HCT116 (cell line): ENCODE measurements around the gene MYH6. TPM values are rescaled to one million over a fixed set of nuclear protein-coding genes. Genes with fewer than 3 reads are reported as not detected.

Source experiments
- ATAC-seq: fragments of 200-7000 bp; cut with Tn5 transposase; 2 replicates; pipeline ENCODE4 v1.9.1; 2020; ENCODE audit warnings: mild to moderate bottlenecking, moderate library complexity
- BruUV-seq: library from RNA; stranded (reverse); fragments of 400-500 nt; replicated peaks from 2 replicates; lab custom pipeline; 2021; lab: Mats Ljungman, UMichigan
- CTCF ChIA-PET: fragments of 300-600 bp; sonication (Branson Sonifier 250); formaldehyde crosslinking; loops from one replicate; lab custom pipeline; 2021; ENCODE audit warnings: antibody characterized with exemption; lab: Charles Lee
- POLR2A ChIA-PET: fragments of 300-600, 350-600 bp; sonication (Branson Sonifier 250); formaldehyde crosslinking; loops from one replicate; lab custom pipeline; 2021; ENCODE audit warnings: antibody characterized with exemption; lab: Charles Lee
- RAD21 ChIA-PET, 2 experiments: fragments of 300-600 bp; sonication (Branson Sonifier 250); formaldehyde crosslinking; loops; one replicate each; lab custom pipeline; 2023; ENCODE audit warnings: low total read pairs in 2 of 2; ENCODE audit not compliant: uncharacterized antibody in 2 of 2, unreplicated experiment in 2 of 2, low non-redundant PET in 1 of 2; lab: Charles Lee
- DNase-seq: peaks from one replicate; pipeline ENCODE4 v3.0.0-alpha.2; 2010; ENCODE audit warnings: low read depth, low spot score
- H2AFZ ChIP-seq: fragments of 200-600 bp; shearing (Covaris generic), sonication (generic); 2 replicates; pipeline ENCODE4 v1.6.1; 2017; ENCODE audit warnings: low read depth, mixed run types, mixed read lengths, antibody characterized with exemption, low read length; ENCODE audit not compliant: poor library complexity, severe bottlenecking
- H3K27ac ChIP-seq: 2 replicates; pipeline ENCODE4 v1.5.1; 2012; ENCODE audit warnings: low read depth, low read length
- H3K27me3 ChIP-seq: fragments of 200-600 bp; sonication (generic); 2 replicates; pipeline ENCODE4 v1.6.1; 2016; ENCODE audit warnings: mixed run types, low read length, mixed read lengths; ENCODE audit not compliant: insufficient read depth
- H3K36me3 ChIP-seq, 2 experiments: fragments of 200-500 bp in 1 of 2; fragments of 200-600 bp in 1 of 2; sonication (Bioruptor generic) in 1 of 2; sonication (generic) in 1 of 2; 2 replicates each; pipeline versions ENCODE4 v1.5.1 to v1.6.1; 2014 to 2016; ENCODE audit warnings: low read length in 2 of 2, inconsistent platforms in 1 of 2, mixed read lengths in 1 of 2, mixed run types in 1 of 2; ENCODE audit not compliant: insufficient read depth in 2 of 2, control insufficient read depth in 1 of 2
- H3K4me1 ChIP-seq, 2 experiments: fragments of 200-600 bp in 1 of 2; sonication (generic) in 1 of 2; 2 replicates each; pipeline versions ENCODE4 v1.5.1 to v1.6.1; 2012 to 2017; ENCODE audit warnings: low read length in 2 of 2, inconsistent platforms in 1 of 2, mild to moderate bottlenecking in 1 of 2, mixed read lengths in 1 of 2, mixed run types in 1 of 2, moderate library complexity in 1 of 2; ENCODE audit not compliant: insufficient read depth in 2 of 2, control insufficient read depth in 1 of 2
- H3K4me2 ChIP-seq: fragments of 200-600 bp; sonication (generic); 2 replicates; pipeline ENCODE4 v1.6.1; 2017; ENCODE audit warnings: mixed run types, low read length, mixed read lengths
- H3K4me3 ChIP-seq, 2 experiments: fragments of 200-600 bp in 1 of 2; sonication (generic) in 1 of 2; replicated peaks in 1 of 2; 2 replicates each; pipeline ENCODE4 v1.5.1; 2011 to 2016; ENCODE audit warnings: low read length in 2 of 2, control low read depth in 1 of 2, low read depth in 1 of 2, mild to moderate bottlenecking in 1 of 2, mixed read lengths in 1 of 2, mixed run types in 1 of 2
- H3K79me2 ChIP-seq: fragments of 200-600 bp; sonication (generic); 2 replicates; pipeline ENCODE4 v1.6.1; 2017; ENCODE audit warnings: mild to moderate bottlenecking, mixed run types, low read length, moderate library complexity, mixed read lengths; ENCODE audit not compliant: insufficient read depth
- H3K9ac ChIP-seq: fragments of 200-600 bp; sonication (generic); 2 replicates; pipeline ENCODE4 v1.6.1; 2016; ENCODE audit warnings: low read length, mixed read lengths
- H3K9me2 ChIP-seq: fragments of 200-600 bp; sonication (generic), shearing (Covaris generic); 2 replicates; pipeline ENCODE4 v1.6.1; 2017; ENCODE audit warnings: mixed run types, mild to moderate bottlenecking, moderate library complexity; ENCODE audit not compliant: insufficient read depth
- H3K9me3 ChIP-seq, 2 experiments: fragments of 200-500 bp in 1 of 2; fragments of 200-600 bp in 1 of 2; sonication (Bioruptor generic) in 1 of 2; sonication (generic) in 1 of 2; 2 replicates each; pipeline ENCODE4 v1.6.1; 2014 to 2017; ENCODE audit warnings: low read length in 2 of 2, mixed read lengths in 2 of 2, inconsistent platforms in 1 of 2, low read depth in 1 of 2, mild to moderate bottlenecking in 1 of 2, mixed run types in 1 of 2, moderate library complexity in 1 of 2; ENCODE audit not compliant: control insufficient read depth in 1 of 2, insufficient read depth in 1 of 2
- H4K20me1 ChIP-seq: fragments of 200-600 bp; sonication (generic), shearing (Covaris generic); 2 replicates; pipeline ENCODE4 v1.6.1; 2017; ENCODE audit warnings: mixed run types, mild to moderate bottlenecking, moderate library complexity; ENCODE audit not compliant: insufficient read depth
- CBX3 ChIP-seq: IDR thresholded peaks from 2 replicates; pipeline ENCODE4 v1.6.1; 2012; ENCODE audit warnings: low read depth
- CEBPB ChIP-seq: IDR thresholded peaks from 2 replicates; pipeline ENCODE4 v1.6.1; 2012; ENCODE audit warnings: low read depth
- EGR1 ChIP-seq: IDR thresholded peaks from 2 replicates; pipeline ENCODE4 v1.6.1; 2012; ENCODE audit warnings: low read depth
- ELF1 ChIP-seq: IDR thresholded peaks from 2 replicates; pipeline ENCODE4 v1.6.1; 2012; ENCODE audit warnings: low read depth, borderline replicate concordance
- EZH2 ChIP-seq: fragments of 200-600 bp; sonication (generic); IDR thresholded peaks from 2 replicates; pipeline ENCODE4 v1.6.1; 2017; ENCODE audit warnings: antibody characterized with exemption, mixed run types
- EZH2phosphoT487 ChIP-seq: fragments of 200-600 bp; IDR thresholded peaks from 2 replicates; pipeline ENCODE4 v1.6.1; 2018; ENCODE audit warnings: antibody characterized with exemption, borderline replicate concordance
- JUND ChIP-seq: IDR thresholded peaks from 2 replicates; pipeline ENCODE4 v1.6.1; 2012
- POLR2A ChIP-seq: IDR thresholded peaks from 2 replicates; pipeline ENCODE4 v1.7.0; 2011; ENCODE audit warnings: borderline replicate concordance; ENCODE audit not compliant: insufficient read depth, insufficient read length; ENCODE audit errors: extremely low read depth
- POLR2AphosphoS5 ChIP-seq: IDR thresholded peaks from 2 replicates; pipeline ENCODE4 v1.6.1; 2011; ENCODE audit warnings: mild to moderate bottlenecking, low read depth, low read length, moderate library complexity
- RAD21 ChIP-seq: IDR thresholded peaks from 2 replicates; pipeline ENCODE4 v1.6.1; 2012; ENCODE audit warnings: low read depth, mild to moderate bottlenecking
- SIN3A ChIP-seq: IDR thresholded peaks from 2 replicates; pipeline ENCODE4 v1.6.1; 2012; ENCODE audit warnings: low read depth
- SP1 ChIP-seq: IDR thresholded peaks from 2 replicates; pipeline ENCODE4 v1.6.1; 2012; ENCODE audit warnings: low read depth
- SRF ChIP-seq: IDR thresholded peaks from 2 replicates; pipeline ENCODE4 v1.6.1; 2012; ENCODE audit warnings: low read depth
- TCF7L2 ChIP-seq: IDR thresholded peaks from 2 replicates; pipeline ENCODE4 v1.7.0; 2011; ENCODE audit warnings: borderline replicate concordance, inconsistent platforms; ENCODE audit not compliant: insufficient read depth, insufficient read length; ENCODE audit errors: extremely low read depth
- ZFX ChIP-seq: fragments of 450-650 bp; IDR thresholded peaks from 2 replicates; pipeline ENCODE4 v1.6.1; 2017
- intact Hi-C: fragments of 100-400 bp; cut with micrococcal nuclease; formaldehyde crosslinking; loops from 2 replicates; pipeline ENCODE4 v1.10.0; 2022
- total RNA-seq: library from RNA; stranded (reverse); gene quantifications from one replicate; pipeline ENCODE4 v1.2.1, GENCODE V29; 2021; ENCODE audit not compliant: unreplicated experiment
- TF ChIP-seq, protein P1 (sequence below): IDR thresholded peaks from 2 replicates; pipeline ENCODE4 v1.6.1; 2012; ENCODE audit warnings: low read depth
- TF ChIP-seq, protein P2 (sequence below): IDR thresholded peaks from 2 replicates; pipeline ENCODE4 v1.6.1; 2011; ENCODE audit warnings: mild to moderate bottlenecking, low read length, moderate library complexity; ENCODE audit not compliant: insufficient replicate concordance; ENCODE audit errors: extremely low read depth
- TF ChIP-seq, protein P3 (sequence below): IDR thresholded peaks from 2 replicates; pipeline ENCODE4 v1.6.1; 2012
- TF ChIP-seq, protein P4 (sequence below): IDR thresholded peaks from 2 replicates; pipeline ENCODE4 v1.6.1; 2012
- TF ChIP-seq, protein P5 (sequence below), 3 experiments: fragments of 200-600 bp in 1 of 3; sonication (generic) in 1 of 3; IDR thresholded peaks in 2 of 3; conservative IDR thresholded peaks in 1 of 3; 2 replicates each; pipeline ENCODE4 v1.5.1; 2012 to 2017; ENCODE audit warnings: low read depth in 2 of 3, low read length in 2 of 3, antibody characterized with exemption in 1 of 3, borderline replicate concordance in 1 of 3, control low read depth in 1 of 3, mild to moderate bottlenecking in 1 of 3, mixed read lengths in 1 of 3, mixed run types in 1 of 3, moderate library complexity in 1 of 3; ENCODE audit not compliant: insufficient read depth in 1 of 3

Gene MYH6
- total RNA-seq, 1 experiment from 2014 or later, result not detected

DNA sequence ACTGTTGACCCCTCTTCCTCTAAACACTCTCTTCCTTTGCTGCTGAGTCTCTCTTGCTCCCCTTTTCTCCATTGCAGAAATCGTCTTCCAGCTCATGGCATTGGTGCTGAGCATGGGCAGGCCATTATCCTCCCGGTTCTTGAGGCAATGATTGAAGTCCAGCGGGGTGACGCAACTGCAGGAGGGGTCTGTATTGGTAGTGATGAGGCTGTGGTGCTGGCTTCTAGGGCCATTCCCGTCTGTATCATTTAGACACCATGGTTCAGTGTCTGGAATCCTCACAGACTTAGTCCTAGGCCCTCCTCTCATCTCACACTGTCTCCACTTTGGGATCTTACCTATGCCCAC lies 54.7 kb downstream of the MYH6 start:
- 0 out of 4 replicates have a peak, but pooled peaks cover 0 to 2% of the 10 kb centered on the region in 2 experiments for H3K4me1 ChIP-seq
- no peaks in the 10 kb centered on the region for H3K9me3 ChIP-seq
- no peaks in the 10 kb centered on the region for H3K27me3 ChIP-seq
- no peak overlapping the region for H3K4me3 ChIP-seq
- no peaks in the 10 kb centered on the region for H3K36me3 ChIP-seq
- no peaks in the 10 kb centered on the region for H4K20me1 ChIP-seq
- H2AFZ ChIP-seq, result no peak overlapping the region
- no peak overlapping the region for H3K27ac ChIP-seq
- H3K9ac ChIP-seq, result no peak overlapping the region
- ATAC-seq (no peak), DNase-seq (no peak)
- no peak for TF ChIP-seq SIN3A
- TF ChIP-seq, protein P1, sequence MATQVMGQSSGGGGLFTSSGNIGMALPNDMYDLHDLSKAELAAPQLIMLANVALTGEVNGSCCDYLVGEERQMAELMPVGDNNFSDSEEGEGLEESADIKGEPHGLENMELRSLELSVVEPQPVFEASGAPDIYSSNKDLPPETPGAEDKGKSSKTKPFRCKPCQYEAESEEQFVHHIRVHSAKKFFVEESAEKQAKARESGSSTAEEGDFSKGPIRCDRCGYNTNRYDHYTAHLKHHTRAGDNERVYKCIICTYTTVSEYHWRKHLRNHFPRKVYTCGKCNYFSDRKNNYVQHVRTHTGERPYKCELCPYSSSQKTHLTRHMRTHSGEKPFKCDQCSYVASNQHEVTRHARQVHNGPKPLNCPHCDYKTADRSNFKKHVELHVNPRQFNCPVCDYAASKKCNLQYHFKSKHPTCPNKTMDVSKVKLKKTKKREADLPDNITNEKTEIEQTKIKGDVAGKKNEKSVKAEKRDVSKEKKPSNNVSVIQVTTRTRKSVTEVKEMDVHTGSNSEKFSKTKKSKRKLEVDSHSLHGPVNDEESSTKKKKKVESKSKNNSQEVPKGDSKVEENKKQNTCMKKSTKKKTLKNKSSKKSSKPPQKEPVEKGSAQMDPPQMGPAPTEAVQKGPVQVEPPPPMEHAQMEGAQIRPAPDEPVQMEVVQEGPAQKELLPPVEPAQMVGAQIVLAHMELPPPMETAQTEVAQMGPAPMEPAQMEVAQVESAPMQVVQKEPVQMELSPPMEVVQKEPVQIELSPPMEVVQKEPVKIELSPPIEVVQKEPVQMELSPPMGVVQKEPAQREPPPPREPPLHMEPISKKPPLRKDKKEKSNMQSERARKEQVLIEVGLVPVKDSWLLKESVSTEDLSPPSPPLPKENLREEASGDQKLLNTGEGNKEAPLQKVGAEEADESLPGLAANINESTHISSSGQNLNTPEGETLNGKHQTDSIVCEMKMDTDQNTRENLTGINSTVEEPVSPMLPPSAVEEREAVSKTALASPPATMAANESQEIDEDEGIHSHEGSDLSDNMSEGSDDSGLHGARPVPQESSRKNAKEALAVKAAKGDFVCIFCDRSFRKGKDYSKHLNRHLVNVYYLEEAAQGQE, result no peak
- TF ChIP-seq, protein P2, sequence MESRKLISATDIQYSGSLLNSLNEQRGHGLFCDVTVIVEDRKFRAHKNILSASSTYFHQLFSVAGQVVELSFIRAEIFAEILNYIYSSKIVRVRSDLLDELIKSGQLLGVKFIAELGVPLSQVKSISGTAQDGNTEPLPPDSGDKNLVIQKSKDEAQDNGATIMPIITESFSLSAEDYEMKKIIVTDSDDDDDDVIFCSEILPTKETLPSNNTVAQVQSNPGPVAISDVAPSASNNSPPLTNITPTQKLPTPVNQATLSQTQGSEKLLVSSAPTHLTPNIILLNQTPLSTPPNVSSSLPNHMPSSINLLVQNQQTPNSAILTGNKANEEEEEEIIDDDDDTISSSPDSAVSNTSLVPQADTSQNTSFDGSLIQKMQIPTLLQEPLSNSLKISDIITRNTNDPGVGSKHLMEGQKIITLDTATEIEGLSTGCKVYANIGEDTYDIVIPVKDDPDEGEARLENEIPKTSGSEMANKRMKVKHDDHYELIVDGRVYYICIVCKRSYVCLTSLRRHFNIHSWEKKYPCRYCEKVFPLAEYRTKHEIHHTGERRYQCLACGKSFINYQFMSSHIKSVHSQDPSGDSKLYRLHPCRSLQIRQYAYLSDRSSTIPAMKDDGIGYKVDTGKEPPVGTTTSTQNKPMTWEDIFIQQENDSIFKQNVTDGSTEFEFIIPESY, result no peak
- TF ChIP-seq, protein P3, sequence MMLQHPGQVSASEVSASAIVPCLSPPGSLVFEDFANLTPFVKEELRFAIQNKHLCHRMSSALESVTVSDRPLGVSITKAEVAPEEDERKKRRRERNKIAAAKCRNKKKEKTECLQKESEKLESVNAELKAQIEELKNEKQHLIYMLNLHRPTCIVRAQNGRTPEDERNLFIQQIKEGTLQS, result no peak
- no peak for TF ChIP-seq JUND
- TF ChIP-seq EGR1, result no peak
- TF ChIP-seq POLR2A, result no peak
- no peak for TF ChIP-seq ELF1
- TF ChIP-seq CEBPB, result no peak
- TF ChIP-seq RAD21, result no peak
- TF ChIP-seq SRF, result no peak
- no peak for TF ChIP-seq SP1
- TF ChIP-seq TCF7L2, result no peak
- TF ChIP-seq, protein P4, sequence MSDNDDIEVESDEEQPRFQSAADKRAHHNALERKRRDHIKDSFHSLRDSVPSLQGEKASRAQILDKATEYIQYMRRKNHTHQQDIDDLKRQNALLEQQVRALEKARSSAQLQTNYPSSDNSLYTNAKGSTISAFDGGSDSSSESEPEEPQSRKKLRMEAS, result no peak
- TF ChIP-seq, protein P5, sequence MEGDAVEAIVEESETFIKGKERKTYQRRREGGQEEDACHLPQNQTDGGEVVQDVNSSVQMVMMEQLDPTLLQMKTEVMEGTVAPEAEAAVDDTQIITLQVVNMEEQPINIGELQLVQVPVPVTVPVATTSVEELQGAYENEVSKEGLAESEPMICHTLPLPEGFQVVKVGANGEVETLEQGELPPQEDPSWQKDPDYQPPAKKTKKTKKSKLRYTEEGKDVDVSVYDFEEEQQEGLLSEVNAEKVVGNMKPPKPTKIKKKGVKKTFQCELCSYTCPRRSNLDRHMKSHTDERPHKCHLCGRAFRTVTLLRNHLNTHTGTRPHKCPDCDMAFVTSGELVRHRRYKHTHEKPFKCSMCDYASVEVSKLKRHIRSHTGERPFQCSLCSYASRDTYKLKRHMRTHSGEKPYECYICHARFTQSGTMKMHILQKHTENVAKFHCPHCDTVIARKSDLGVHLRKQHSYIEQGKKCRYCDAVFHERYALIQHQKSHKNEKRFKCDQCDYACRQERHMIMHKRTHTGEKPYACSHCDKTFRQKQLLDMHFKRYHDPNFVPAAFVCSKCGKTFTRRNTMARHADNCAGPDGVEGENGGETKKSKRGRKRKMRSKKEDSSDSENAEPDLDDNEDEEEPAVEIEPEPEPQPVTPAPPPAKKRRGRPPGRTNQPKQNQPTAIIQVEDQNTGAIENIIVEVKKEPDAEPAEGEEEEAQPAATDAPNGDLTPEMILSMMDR (IDR thresholded peaks at IDR 0.05 in 2 of 3, conservative IDR thresholded peaks at IDR 0.05 in 1 of 3; ENCODE audit: borderline replicate concordance in 1 of 3, insufficient read depth in 1 of 3, low read depth in 2 of 3, low read length in 2 of 3), result no peak
- TF ChIP-seq EZH2phosphoT487, result no peak
- TF ChIP-seq CBX3, result no peak
- no peak for TF ChIP-seq POLR2AphosphoS5
- no peak for TF ChIP-seq EZH2
- TF ChIP-seq ZFX, result no peak
- ChIA-PET POLR2A (no interaction called here), RAD21 (no interaction called here), CTCF (interaction anchor here (2.0 kb wide), 1 partner anchor 27 kb away, joined by 7 read pairs; no protein-coding TSS in a partner anchor)
- intact Hi-C loops, result no loop called here
- H3K4me2 ChIP-seq, result peak overlapping the region; percentile 72; the same call in 1 of the 2 replicates
- no peaks in the 10 kb centered on the region for H3K79me2 ChIP-seq
- no TSS peak for BruUV-seq
- no peaks in the 10 kb centered on the region for H3K9me2 ChIP-seq
